ENCODE measurements around the gene CD86. TPM values are rescaled to one million over a fixed set of nuclear protein-coding genes. Genes with fewer than 3 reads are reported as not detected.

The CD86 gene
- total and polyA plus RNA-seq, 4 donors = 1.7 to 4.0 (median 2.6) TPM

DNA sequence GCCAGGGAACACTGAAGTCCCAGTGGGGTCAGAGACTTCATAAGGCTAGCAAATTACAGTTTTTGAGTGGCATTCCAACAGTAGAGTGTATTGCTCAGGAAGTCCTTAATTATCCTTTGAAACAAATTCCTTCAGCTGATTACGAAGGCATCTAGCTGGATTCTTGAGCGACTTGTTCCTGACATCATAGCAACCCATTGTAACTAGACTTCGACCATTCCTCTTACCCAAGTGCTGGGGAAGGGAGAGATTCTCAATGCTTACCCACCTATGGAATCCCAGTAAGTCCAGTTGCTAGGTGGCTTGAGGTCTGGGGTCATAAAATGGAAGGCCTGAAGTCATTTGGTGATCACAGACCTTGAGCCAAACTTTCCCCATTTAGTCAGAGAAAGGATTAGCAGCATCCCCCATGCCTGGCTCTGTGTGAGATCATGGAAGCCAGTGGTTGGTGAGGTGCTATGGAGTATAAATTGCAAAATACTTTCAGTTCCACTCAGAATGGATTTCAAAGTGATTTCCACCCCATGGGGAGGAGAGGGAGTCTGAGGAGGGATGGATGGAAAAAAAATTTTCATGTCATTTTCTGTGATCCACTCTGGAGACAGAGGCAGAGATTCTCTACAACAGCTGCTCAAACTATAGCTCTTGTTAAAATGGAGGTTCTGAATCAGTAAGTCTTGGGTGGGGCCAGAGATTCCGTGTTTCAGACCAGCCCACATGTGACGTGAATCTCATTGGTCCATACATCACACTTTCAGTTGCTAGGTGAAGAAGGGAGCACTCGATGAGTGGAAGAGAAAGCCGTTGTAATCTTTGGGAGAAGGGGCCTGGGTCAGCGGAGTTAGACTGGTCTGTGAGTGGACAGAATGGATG, 45.7 kb downstream of the CD86 start:
- H3K36me3 ChIP-seq (ENCODE audit: control insufficient read depth in 4 of 4, insufficient read depth in 3 of 4, low read depth in 1 of 4, low read length in 3 of 4) = no peaks in the 10 kb centered on the region
- TF ChIP-seq, protein P1, sequence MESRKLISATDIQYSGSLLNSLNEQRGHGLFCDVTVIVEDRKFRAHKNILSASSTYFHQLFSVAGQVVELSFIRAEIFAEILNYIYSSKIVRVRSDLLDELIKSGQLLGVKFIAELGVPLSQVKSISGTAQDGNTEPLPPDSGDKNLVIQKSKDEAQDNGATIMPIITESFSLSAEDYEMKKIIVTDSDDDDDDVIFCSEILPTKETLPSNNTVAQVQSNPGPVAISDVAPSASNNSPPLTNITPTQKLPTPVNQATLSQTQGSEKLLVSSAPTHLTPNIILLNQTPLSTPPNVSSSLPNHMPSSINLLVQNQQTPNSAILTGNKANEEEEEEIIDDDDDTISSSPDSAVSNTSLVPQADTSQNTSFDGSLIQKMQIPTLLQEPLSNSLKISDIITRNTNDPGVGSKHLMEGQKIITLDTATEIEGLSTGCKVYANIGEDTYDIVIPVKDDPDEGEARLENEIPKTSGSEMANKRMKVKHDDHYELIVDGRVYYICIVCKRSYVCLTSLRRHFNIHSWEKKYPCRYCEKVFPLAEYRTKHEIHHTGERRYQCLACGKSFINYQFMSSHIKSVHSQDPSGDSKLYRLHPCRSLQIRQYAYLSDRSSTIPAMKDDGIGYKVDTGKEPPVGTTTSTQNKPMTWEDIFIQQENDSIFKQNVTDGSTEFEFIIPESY (IDR thresholded peaks at IDR 0.05) = no peak
- no peak for TF ChIP-seq HNF4A (conservative IDR thresholded peaks at IDR 0.05)
- no peak for TF ChIP-seq RAD21 (IDR thresholded peaks at IDR 0.05)
- no peak for TF ChIP-seq NR2F2 (IDR thresholded peaks at IDR 0.05)
- TF ChIP-seq FOXA1 (IDR thresholded peaks at IDR 0.05) = no peak
- TF ChIP-seq, protein P2, sequence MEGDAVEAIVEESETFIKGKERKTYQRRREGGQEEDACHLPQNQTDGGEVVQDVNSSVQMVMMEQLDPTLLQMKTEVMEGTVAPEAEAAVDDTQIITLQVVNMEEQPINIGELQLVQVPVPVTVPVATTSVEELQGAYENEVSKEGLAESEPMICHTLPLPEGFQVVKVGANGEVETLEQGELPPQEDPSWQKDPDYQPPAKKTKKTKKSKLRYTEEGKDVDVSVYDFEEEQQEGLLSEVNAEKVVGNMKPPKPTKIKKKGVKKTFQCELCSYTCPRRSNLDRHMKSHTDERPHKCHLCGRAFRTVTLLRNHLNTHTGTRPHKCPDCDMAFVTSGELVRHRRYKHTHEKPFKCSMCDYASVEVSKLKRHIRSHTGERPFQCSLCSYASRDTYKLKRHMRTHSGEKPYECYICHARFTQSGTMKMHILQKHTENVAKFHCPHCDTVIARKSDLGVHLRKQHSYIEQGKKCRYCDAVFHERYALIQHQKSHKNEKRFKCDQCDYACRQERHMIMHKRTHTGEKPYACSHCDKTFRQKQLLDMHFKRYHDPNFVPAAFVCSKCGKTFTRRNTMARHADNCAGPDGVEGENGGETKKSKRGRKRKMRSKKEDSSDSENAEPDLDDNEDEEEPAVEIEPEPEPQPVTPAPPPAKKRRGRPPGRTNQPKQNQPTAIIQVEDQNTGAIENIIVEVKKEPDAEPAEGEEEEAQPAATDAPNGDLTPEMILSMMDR (IDR thresholded peaks at IDR 0.05; ENCODE audit: low read depth, low read length, missing input control) = no peak
- no peak for TF ChIP-seq YY1 (IDR thresholded peaks at IDR 0.05)
- TF ChIP-seq RXRA (IDR thresholded peaks at IDR 0.05) = no peak
- TF ChIP-seq JUND (IDR thresholded peaks at IDR 0.05) = no peak
- TF ChIP-seq, protein P3, sequence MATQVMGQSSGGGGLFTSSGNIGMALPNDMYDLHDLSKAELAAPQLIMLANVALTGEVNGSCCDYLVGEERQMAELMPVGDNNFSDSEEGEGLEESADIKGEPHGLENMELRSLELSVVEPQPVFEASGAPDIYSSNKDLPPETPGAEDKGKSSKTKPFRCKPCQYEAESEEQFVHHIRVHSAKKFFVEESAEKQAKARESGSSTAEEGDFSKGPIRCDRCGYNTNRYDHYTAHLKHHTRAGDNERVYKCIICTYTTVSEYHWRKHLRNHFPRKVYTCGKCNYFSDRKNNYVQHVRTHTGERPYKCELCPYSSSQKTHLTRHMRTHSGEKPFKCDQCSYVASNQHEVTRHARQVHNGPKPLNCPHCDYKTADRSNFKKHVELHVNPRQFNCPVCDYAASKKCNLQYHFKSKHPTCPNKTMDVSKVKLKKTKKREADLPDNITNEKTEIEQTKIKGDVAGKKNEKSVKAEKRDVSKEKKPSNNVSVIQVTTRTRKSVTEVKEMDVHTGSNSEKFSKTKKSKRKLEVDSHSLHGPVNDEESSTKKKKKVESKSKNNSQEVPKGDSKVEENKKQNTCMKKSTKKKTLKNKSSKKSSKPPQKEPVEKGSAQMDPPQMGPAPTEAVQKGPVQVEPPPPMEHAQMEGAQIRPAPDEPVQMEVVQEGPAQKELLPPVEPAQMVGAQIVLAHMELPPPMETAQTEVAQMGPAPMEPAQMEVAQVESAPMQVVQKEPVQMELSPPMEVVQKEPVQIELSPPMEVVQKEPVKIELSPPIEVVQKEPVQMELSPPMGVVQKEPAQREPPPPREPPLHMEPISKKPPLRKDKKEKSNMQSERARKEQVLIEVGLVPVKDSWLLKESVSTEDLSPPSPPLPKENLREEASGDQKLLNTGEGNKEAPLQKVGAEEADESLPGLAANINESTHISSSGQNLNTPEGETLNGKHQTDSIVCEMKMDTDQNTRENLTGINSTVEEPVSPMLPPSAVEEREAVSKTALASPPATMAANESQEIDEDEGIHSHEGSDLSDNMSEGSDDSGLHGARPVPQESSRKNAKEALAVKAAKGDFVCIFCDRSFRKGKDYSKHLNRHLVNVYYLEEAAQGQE (IDR thresholded peaks at IDR 0.05) = no peak
- TF ChIP-seq HNF4G (IDR thresholded peaks at IDR 0.05) = no peak
- no peak for TF ChIP-seq SP1 (IDR thresholded peaks at IDR 0.05)
- TF ChIP-seq, protein P4, sequence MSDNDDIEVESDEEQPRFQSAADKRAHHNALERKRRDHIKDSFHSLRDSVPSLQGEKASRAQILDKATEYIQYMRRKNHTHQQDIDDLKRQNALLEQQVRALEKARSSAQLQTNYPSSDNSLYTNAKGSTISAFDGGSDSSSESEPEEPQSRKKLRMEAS (IDR thresholded peaks at IDR 0.05) = no peak
- TF ChIP-seq EGR1 (IDR thresholded peaks at IDR 0.05; ENCODE audit: low read depth in 2 of 2) = no peak
- TF ChIP-seq, protein P5, sequence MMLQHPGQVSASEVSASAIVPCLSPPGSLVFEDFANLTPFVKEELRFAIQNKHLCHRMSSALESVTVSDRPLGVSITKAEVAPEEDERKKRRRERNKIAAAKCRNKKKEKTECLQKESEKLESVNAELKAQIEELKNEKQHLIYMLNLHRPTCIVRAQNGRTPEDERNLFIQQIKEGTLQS (IDR thresholded peaks at IDR 0.05) = no peak
- no peak for TF ChIP-seq FOXA2 (IDR thresholded peaks at IDR 0.05)
- no peak for DNase-seq (ENCODE audit: low spot score)
- H3K9ac ChIP-seq (ENCODE audit: low read depth in 1 of 2, low read length in 2 of 2) = no peak overlapping the region
- 61% methylated on average over 8 of the region's 8 CpGs for WGBS
- H3K9me3 ChIP-seq (ENCODE audit: control insufficient read depth in 4 of 4, low read length in 3 of 4) = no peaks in the 10 kb centered on the region
- H3K4me1 ChIP-seq (ENCODE audit: control insufficient read depth in 4 of 4, insufficient read depth in 4 of 4, low read length in 3 of 4) = no peaks in the 10 kb centered on the region
- no peak overlapping the region for H3K4me3 ChIP-seq (ENCODE audit: low read depth in 1 of 3, low read length in 3 of 3)
- H3K27me3 ChIP-seq (ENCODE audit: control insufficient read depth in 4 of 4, insufficient read depth in 4 of 4, low read length in 3 of 4) = no peaks in the 10 kb centered on the region
- H3K27ac ChIP-seq (ENCODE audit: low read depth in 1 of 2, low read length in 2 of 2) = no peak overlapping the region

Measured in liver (tissue), 9 donors.